Fibroblast of the aortic adventitia (primary cell): ENCODE measurements around the gene DCLK2. TPM values are rescaled to one million over a fixed set of nuclear protein-coding genes. Genes with fewer than 3 reads are reported as not detected.

Experiments
- DNase-seq: peaks from one replicate; pipeline ENCODE4 v3.0.0-alpha.2; 2010; ENCODE audit warnings: low read depth
- H3K4me3 ChIP-seq: 2 replicates; pipeline ENCODE4 v1.5.1; 2011; ENCODE audit warnings: low read depth, mild to moderate bottlenecking, control low read depth, low read length, moderate library complexity
- CTCF ChIP-seq: IDR thresholded peaks from 2 replicates; pipeline ENCODE4 v1.5.1; 2011; ENCODE audit warnings: mild to moderate bottlenecking, low read length, control low read depth, inconsistent platforms; ENCODE audit not compliant: insufficient read depth
- total RNA-seq: library from RNA; depleted of rRNA; stranded (reverse); fragments of >200 nt; gene quantifications from 2 replicates; pipeline ENCODE4 v1.2.3, GENCODE V29; 2012; ENCODE audit warnings: low replicate concordance

Gene DCLK2
- total RNA-seq, 1 donor, result 4.5 TPM

- no peak overlapping the region for H3K4me3 ChIP-seq
Measured at GRCh38 chr4:150278206-150278605, 200.0 kb downstream of the DCLK2 start.

GRCh38 chr4:150280081-150280895, 202.0 kb downstream of the DCLK2 start:
- peak; percentile 63 for DNase-seq
- TF ChIP-seq CTCF, result no peak
- H3K4me3 ChIP-seq, result no peak overlapping the region

More at GRCh38 chr4:150278206-150278605, 200.0 kb downstream of the DCLK2 start:
- TF ChIP-seq CTCF, result no peak
- no peak for DNase-seq

DNA sequence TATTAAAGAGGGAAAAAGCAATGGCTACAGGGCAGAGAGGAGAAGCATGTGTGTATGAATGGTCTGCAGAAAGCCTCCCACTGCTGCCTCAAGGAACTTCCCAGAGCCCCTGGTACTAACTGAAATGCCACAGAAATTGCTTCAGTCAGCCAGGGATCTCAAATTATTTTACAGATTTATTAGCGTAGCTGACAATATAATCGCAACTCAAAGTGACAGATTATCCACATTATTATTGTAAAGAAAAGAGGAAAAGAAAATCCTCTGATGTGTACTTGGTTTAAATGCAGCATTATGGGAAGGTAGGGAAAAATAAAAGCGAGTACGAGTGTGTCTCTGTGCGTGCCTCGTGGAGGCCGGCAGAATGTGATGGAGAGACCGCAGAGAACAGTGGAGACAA, 202.7 kb downstream of the DCLK2 start:
- DNase-seq, result no peak
- no peak for TF ChIP-seq CTCF
- no peak overlapping the region for H3K4me3 ChIP-seq

GRCh38 chr4:150283689-150284088, 205.4 kb downstream of the DCLK2 start:
- peak overlapping the region; percentile 23 for H3K4me3 ChIP-seq
- TF ChIP-seq CTCF, result no peak
- peak; percentile 95 for DNase-seq

DNA sequence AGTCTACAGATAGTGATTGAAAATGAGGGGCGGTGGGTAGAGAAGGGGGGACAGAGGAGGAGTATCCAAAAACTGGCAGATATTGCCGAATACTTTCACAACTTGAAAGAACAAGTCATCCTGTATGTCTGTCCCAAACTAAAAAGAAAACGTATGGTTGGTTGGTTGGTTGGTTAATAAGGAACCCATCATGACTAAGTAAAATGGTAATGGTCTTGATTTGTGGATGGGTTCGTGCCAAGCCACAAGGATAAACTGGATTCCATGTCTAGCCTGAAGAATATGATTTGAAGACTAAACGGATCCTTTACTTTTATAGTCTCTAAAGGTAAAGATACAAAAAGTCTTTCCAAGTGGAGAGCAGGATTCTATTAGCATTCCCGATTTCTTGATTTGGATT, 208.4 kb downstream of the DCLK2 start:
- TF ChIP-seq CTCF, result no peak
- no peak for DNase-seq
- H3K4me3 ChIP-seq, result no peak overlapping the region

DNA sequence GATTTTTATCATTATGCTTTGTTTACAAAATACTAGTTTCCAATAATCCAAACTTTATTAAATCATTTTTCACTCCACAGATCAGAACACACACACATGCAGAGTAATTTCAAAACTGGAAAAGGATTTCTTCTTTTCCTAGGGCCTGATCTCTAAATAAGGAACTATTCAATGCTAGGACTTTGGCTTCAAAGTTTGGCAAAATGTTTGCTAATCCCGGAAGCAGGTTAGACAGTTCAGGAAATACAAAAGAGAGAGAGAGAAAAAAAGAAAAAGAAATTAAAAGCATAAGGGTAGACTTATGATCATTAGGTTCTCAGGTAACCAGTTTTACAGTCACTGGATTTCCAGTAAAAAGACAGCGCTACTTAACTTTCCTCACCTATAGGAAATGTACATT, 211.0 kb downstream of the DCLK2 start:
- DNase-seq, result peak; percentile 39
- no peak overlapping the region for H3K4me3 ChIP-seq
- TF ChIP-seq CTCF, result no peak
